Large intestine (tissue), 3 donors: Measurements from ENCODE around the gene ANKMY1. TPM values are rescaled to one million over a fixed set of nuclear protein-coding genes. Genes with fewer than 3 reads are reported as not detected.
"Not testable (repeated sequence)": the region's sequence is repeated elsewhere in the genome, so short reads cannot be mapped to it uniquely, and the experiment has no call there.

Experiments
- DNase-seq, 2 donors: peaks; one replicate each; pipeline versions ENCODE4 v3.0.0 to v3.0.0-alpha.2; 2013
- H3K27ac ChIP-seq: one replicate; pipeline ENCODE4 v1.5.1; 2013; ENCODE audit warnings: low read length
- H3K27me3 ChIP-seq: 2 replicates; pipeline ENCODE4 v1.6.1; 2013; ENCODE audit warnings: low read length; ENCODE audit not compliant: control insufficient read depth, insufficient read depth
- H3K36me3 ChIP-seq: 2 replicates; pipeline ENCODE4 v1.6.1; 2013; ENCODE audit warnings: low read length; ENCODE audit not compliant: control insufficient read depth, insufficient read depth
- H3K4me1 ChIP-seq: one replicate; pipeline ENCODE4 v1.6.1; 2013; ENCODE audit warnings: low read length; ENCODE audit not compliant: control insufficient read depth, insufficient read depth
- H3K4me3 ChIP-seq: one replicate; pipeline ENCODE4 v1.5.1; 2013; ENCODE audit warnings: low read length
- H3K9me3 ChIP-seq: one replicate; pipeline ENCODE4 v1.6.1; 2013; ENCODE audit warnings: mild to moderate bottlenecking, low read depth, low read length, moderate library complexity; ENCODE audit not compliant: control insufficient read depth
- WGBS: methylation state at CpG from one replicate; pipeline ENCODE4 v1.1.5; 2013; ENCODE audit warnings: low lambda C conversion rate; ENCODE audit not compliant: insufficient coverage; 5-methylcytosine and 5-hydroxymethylcytosine counted together
- polyA plus RNA-seq: library from polyadenylated mRNA; unstranded; fragments of 120-200 nt; gene quantifications from one replicate; pipeline ENCODE4 v1.2.1, GENCODE V29; 2013

Gene ANKMY1
- polyA plus RNA-seq, 1 donor: 14.0 TPM

DNA sequence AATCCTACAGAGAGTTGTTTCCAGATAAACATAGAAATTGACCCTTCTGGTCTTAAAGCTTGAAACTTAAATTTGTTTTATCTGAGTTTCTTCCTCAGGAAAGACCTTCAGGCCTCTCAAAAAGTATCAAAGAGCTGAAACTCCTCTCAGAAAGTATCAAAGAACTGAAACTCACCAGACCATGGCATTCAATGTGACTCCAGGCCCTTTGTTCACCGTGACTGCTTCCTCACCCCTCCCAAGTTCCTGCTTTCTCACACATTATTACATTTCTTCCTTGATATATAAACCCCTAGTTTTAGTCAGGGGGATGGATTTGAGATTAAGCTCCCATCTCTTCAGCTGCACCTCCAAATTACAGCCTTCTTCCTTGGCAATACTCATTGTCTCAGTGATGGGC lies 6.0 kb downstream of the ANKMY1 start:
- Histone ChIP-seq H3K4me1 (peaks cover 10% of the 10 kb centered on the region), H3K9me3 (no peaks in the 10 kb centered on the region), H3K27me3 (no peaks in the 10 kb centered on the region), H3K27ac (no peak overlapping the region), H3K36me3 (peaks cover 22% of the 10 kb centered on the region), H3K4me3 (no peak overlapping the region)
- no peak for DNase-seq
- no CpG with 5 or more reads among the region's 1 CpG for WGBS

- H3K4me3 ChIP-seq: no peak overlapping the region
- no peaks in the 10 kb centered on the region for H3K27me3 ChIP-seq
- no peak overlapping the region for H3K27ac ChIP-seq
- no peaks in the 10 kb centered on the region for H3K9me3 ChIP-seq
- no peak for DNase-seq
- no CpG with 5 or more reads among the region's 4 CpGs for WGBS
- H3K36me3 ChIP-seq: peaks cover 22% of the 10 kb centered on the region
- peaks cover 4% of the 10 kb centered on the region for H3K4me1 ChIP-seq
These were observed 6.5 kb downstream of the ANKMY1 start for GRCh38 chr2:240551288-240551687.

GRCh38 chr2:240539906-240540305 lies 17.9 kb downstream of the ANKMY1 start:
- Histone ChIP-seq H3K27me3 (no peaks in the 10 kb centered on the region), H3K27ac (no peak overlapping the region), H3K4me3 (no peak overlapping the region), H3K9me3 (no peaks in the 10 kb centered on the region), H3K36me3 (peaks cover 20% of the 10 kb centered on the region), H3K4me1 (no peaks in the 10 kb centered on the region)
- DNase-seq: no peak

DNA sequence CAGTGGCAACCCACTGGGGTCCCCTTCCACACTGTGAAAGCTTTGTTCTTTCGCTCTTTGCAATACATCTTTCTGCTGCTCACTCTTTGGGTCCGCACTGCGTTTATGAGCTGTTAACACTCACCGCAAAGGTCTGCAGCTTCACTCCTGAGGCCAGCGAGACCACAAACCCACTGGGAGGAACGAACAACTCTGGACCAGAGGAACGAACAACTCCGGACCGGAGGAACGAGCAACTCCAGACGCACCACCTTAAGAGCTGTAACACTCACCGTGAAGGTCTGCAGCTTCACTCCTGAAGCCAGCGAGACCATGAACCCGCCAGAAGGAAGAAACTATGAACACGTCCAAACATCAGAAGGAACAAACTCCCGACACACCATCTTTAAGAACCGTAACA lies 18.7 kb downstream of the ANKMY1 start:
- 100% methylated on average over 2 of the region's 17 CpGs for WGBS
- DNase-seq: not testable (repeated sequence)
- peaks cover 20% of the 10 kb centered on the region for H3K36me3 ChIP-seq

GRCh38 chr2:240538031-240538780 lies 19.6 kb downstream of the ANKMY1 start:
- Histone ChIP-seq H3K4me1 (no peaks in the 10 kb centered on the region), H3K9me3 (no peaks in the 10 kb centered on the region), H3K36me3 (peaks cover 20% of the 10 kb centered on the region), H3K27ac (no peak overlapping the region), H3K27me3 (no peaks in the 10 kb centered on the region), H3K4me3 (no peak overlapping the region)
- DNase-seq: no peak
- WGBS: no CpG with 5 or more reads among the region's 43 CpGs

More for the DNA sequence above, 18.7 kb downstream of the ANKMY1 start:
- not testable (repeated sequence) for H3K9me3 ChIP-seq, H3K27me3 ChIP-seq, H3K4me1 ChIP-seq, H3K27ac ChIP-seq, H3K4me3 ChIP-seq

- Histone ChIP-seq H3K27ac (no peak overlapping the region), H3K4me3 (no peak overlapping the region), H3K36me3 (peaks cover 5% of the 10 kb centered on the region), H3K4me1 (no peaks in the 10 kb centered on the region), H3K27me3 (no peaks in the 10 kb centered on the region), H3K9me3 (peaks cover 31% of the 10 kb centered on the region)
- 100% methylated on average over 1 of the region's 1 CpG for WGBS
- no peak for DNase-seq
These were observed 25.6 kb downstream of the ANKMY1 start for GRCh38 chr2:240532031-240532775.

- DNase-seq: no peak
- H3K36me3 ChIP-seq: peaks cover 8% of the 10 kb centered on the region
- no peaks in the 10 kb centered on the region for H3K27me3 ChIP-seq
- H3K27ac ChIP-seq: no peak overlapping the region
- peaks cover 40% of the 10 kb centered on the region for H3K9me3 ChIP-seq
- H3K4me3 ChIP-seq: no peak overlapping the region
- H3K4me1 ChIP-seq: no peaks in the 10 kb centered on the region
- WGBS: 100% methylated on average over 5 of the region's 5 CpGs
These were observed 26.8 kb downstream of the ANKMY1 start for GRCh38 chr2:240531038-240531437.

GRCh38 chr2:240530181-240530580 lies 27.6 kb downstream of the ANKMY1 start:
- H3K27ac ChIP-seq: no peak overlapping the region
- H3K4me1 ChIP-seq: no peaks in the 10 kb centered on the region
- H3K9me3 ChIP-seq: peaks cover 48% of the 10 kb centered on the region
- no CpG with 5 or more reads among the region's 7 CpGs for WGBS
- DNase-seq: no peak
- no peaks in the 10 kb centered on the region for H3K27me3 ChIP-seq
- H3K4me3 ChIP-seq: no peak overlapping the region
- peaks cover 17% of the 10 kb centered on the region for H3K36me3 ChIP-seq

GRCh38 chr2:240529344-240529999 lies 28.3 kb downstream of the ANKMY1 start:
- no peak for DNase-seq
- Histone ChIP-seq H3K4me1 (no peaks in the 10 kb centered on the region), H3K27ac (no peak overlapping the region), H3K9me3 (peaks cover 49% of the 10 kb centered on the region), H3K27me3 (no peaks in the 10 kb centered on the region), H3K36me3 (peaks cover 20% of the 10 kb centered on the region), H3K4me3 (no peak overlapping the region)
- no CpG with 5 or more reads among the region's 16 CpGs for WGBS

DNA sequence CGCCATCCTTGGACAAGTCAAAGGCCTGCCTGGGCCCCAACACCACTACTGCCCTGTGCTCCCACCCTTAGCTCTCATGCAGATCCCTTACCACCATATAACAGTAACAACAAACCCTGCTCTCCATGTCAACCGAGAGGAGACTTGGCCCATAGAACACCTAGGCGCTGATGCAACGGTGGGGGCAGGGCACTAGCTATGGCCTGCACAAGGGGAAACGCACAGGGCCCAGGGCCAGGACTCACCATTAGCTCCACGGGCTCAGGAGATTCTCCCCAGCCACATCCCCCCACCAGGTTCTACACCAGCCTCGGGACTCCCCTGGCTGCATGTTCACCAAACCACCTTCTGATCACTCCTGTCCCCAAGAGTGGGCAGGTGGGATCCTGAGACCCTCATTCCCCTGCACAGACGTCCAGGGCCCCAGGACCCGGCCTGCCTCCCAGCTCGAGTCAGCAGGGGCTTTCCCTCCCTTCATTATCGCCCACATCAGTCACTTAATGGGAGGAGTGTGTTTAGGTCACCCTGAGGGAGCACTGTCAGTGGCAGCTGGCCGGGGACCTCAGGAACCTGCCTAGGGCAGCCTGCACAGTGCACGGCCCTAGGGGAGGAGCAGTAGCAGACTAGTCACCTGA lies 29.3 kb downstream of the ANKMY1 start:
- Histone ChIP-seq H3K4me3 (no peak overlapping the region), H3K27me3 (no peaks in the 10 kb centered on the region), H3K36me3 (peaks cover 29% of the 10 kb centered on the region), H3K27ac (no peak overlapping the region), H3K9me3 (peaks cover 56% of the 10 kb centered on the region), H3K4me1 (no peaks in the 10 kb centered on the region)
- WGBS: no CpG with 5 or more reads among the region's 13 CpGs
- no peak for DNase-seq
